Neural cell (in vitro differentiated cells): Measurements from ENCODE around the gene SUSD6. TPM values are rescaled to one million over a fixed set of nuclear protein-coding genes. Genes with fewer than 3 reads are reported as not detected.

ENCODE experiments used
- H2AFZ ChIP-seq: fragments of 200-600, 300-800 bp; sonication (generic), shearing (Covaris generic); 2 replicates; pipeline ENCODE4 v1.6.0; 2014; ENCODE audit warnings: low read depth, mild to moderate bottlenecking, antibody characterized with exemption, low read length, moderate library complexity
- H3F3A ChIP-seq: fragments of 200-600 bp; shearing (Covaris generic); 2 replicates; pipeline ENCODE4 v1.6.1; 2016; ENCODE audit warnings: mild to moderate bottlenecking, moderate library complexity, mixed read lengths, antibody characterized with exemption, low read length; ENCODE audit not compliant: insufficient read depth, poor library complexity, severe bottlenecking
- H3K27ac ChIP-seq: fragments of 200-600, 300-800 bp; sonication (generic), shearing (Covaris generic); 2 replicates; pipeline ENCODE4 v1.5.1; 2014; ENCODE audit warnings: mild to moderate bottlenecking, low read length, moderate library complexity
- H3K27me3 ChIP-seq: fragments of 300-800, 200-600 bp; sonication (generic), shearing (Covaris generic); 2 replicates; pipeline ENCODE4 v1.6.0; 2014; ENCODE audit warnings: mild to moderate bottlenecking, low read depth, low read length, moderate library complexity; ENCODE audit not compliant: insufficient read depth
- H3K36me3 ChIP-seq: fragments of 300-800, 200-600 bp; sonication (generic), shearing (Covaris generic); 2 replicates; pipeline ENCODE4 v1.5.1; 2014; ENCODE audit warnings: mild to moderate bottlenecking, antibody characterized with exemption, low read length, moderate library complexity; ENCODE audit not compliant: insufficient read depth
- H3K4me2 ChIP-seq: fragments of 300-800, 200-600 bp; sonication (generic), shearing (Covaris generic); 2 replicates; pipeline ENCODE4 v1.6.0; 2014; ENCODE audit warnings: mild to moderate bottlenecking, low read length
- H3K4me3 ChIP-seq: fragments of 300-800, 200-600 bp; sonication (generic), shearing (Covaris generic); 2 replicates; pipeline ENCODE4 v1.5.1; 2014; ENCODE audit warnings: mild to moderate bottlenecking, low read length, moderate library complexity
- H3K79me2 ChIP-seq: fragments of 200-600 bp; shearing (Covaris generic); replicated peaks from 2 replicates; pipeline ENCODE4 v1.6.0; 2014; ENCODE audit warnings: mild to moderate bottlenecking, low read length, moderate library complexity; ENCODE audit not compliant: insufficient read depth
- H3K9ac ChIP-seq: fragments of 300-800, 200-600 bp; sonication (generic), shearing (Covaris generic); 2 replicates; pipeline ENCODE4 v1.6.1; 2016; ENCODE audit warnings: mild to moderate bottlenecking, low read length, mixed read lengths
- H3K9me2 ChIP-seq: fragments of 200-600 bp; shearing (Covaris generic); 2 replicates; pipeline ENCODE4 v1.6.1; 2016; ENCODE audit warnings: mild to moderate bottlenecking, low read length, mixed read lengths; ENCODE audit not compliant: insufficient read depth
- H3K9me3 ChIP-seq: fragments of 200-600, 300-800 bp; sonication (generic), shearing (Covaris generic); 2 replicates; pipeline ENCODE4 v1.6.1; 2016; ENCODE audit warnings: mild to moderate bottlenecking, mixed run types, low read length, moderate library complexity, mixed read lengths
- H4K20me1 ChIP-seq: fragments of 200-600 bp; shearing (Covaris generic); 2 replicates; pipeline ENCODE4 v1.6.1; 2016; ENCODE audit warnings: mild to moderate bottlenecking, mixed run types; ENCODE audit not compliant: insufficient read depth
- CTCF ChIP-seq: fragments of 450-650 bp; IDR thresholded peaks from 2 replicates; pipeline ENCODE4 v1.5.1; 2014; ENCODE audit warnings: antibody characterized with exemption, mild to moderate bottlenecking, moderate library complexity; ENCODE audit not compliant: poor library complexity, severe bottlenecking
- EP300 ChIP-seq: fragments of 450-650 bp; conservative IDR thresholded peaks from 2 replicates; pipeline ENCODE4 v1.6.1; 2014; ENCODE audit warnings: antibody characterized with exemption, mild to moderate bottlenecking, moderate library complexity; ENCODE audit not compliant: poor library complexity, severe bottlenecking
- EZH2 ChIP-seq: fragments of 200-600, 300-800 bp; shearing (Covaris generic), sonication (generic); IDR thresholded peaks from 2 replicates; pipeline ENCODE4 v1.6.1; 2014; ENCODE audit warnings: antibody characterized with exemption, low read length, borderline replicate concordance, mild to moderate bottlenecking; ENCODE audit not compliant: insufficient read depth, poor library complexity, severe bottlenecking
- MXI1 ChIP-seq: fragments of 450-650 bp; conservative IDR thresholded peaks from 2 replicates; pipeline ENCODE4 v1.6.1; 2014; ENCODE audit warnings: antibody characterized with exemption, mild to moderate bottlenecking; ENCODE audit not compliant: poor library complexity, severe bottlenecking
- POLR2AphosphoS5 ChIP-seq: IDR thresholded peaks from 2 replicates; pipeline ENCODE4 v1.6.1; 2012
- RAD21 ChIP-seq: fragments of 450-650 bp; conservative IDR thresholded peaks from 2 replicates; pipeline ENCODE4 v1.6.1; 2014; ENCODE audit warnings: antibody characterized with exemption, mild to moderate bottlenecking, moderate library complexity
- REST ChIP-seq: IDR thresholded peaks from 2 replicates; pipeline ENCODE4 v1.6.1; 2012; ENCODE audit warnings: borderline replicate concordance
- SMC3 ChIP-seq: fragments of 450-650 bp; conservative IDR thresholded peaks from 2 replicates; pipeline ENCODE4 v1.6.1; 2014; ENCODE audit warnings: antibody characterized with exemption, mild to moderate bottlenecking, moderate library complexity; ENCODE audit not compliant: poor library complexity
- TAF1 ChIP-seq: IDR thresholded peaks from 2 replicates; pipeline ENCODE4 v1.6.1; 2012; ENCODE audit warnings: low read depth
- polyA plus RNA-seq: library from polyadenylated mRNA; depleted of rRNA; stranded (reverse); fragments of >200 nt; gene quantifications from 2 replicates; pipeline ENCODE4 v1.2.3, GENCODE V29; 2014

SUSD6 gene
- polyA plus RNA-seq, 1 donor from 2014 or later: 5.1 TPM

- Histone ChIP-seq H3K4me2 (no peak overlapping the region), H3K9ac (no peak overlapping the region), H3K4me3 (no peak overlapping the region), H3K27ac (no peak overlapping the region), H4K20me1 (no peaks in the 10 kb centered on the region), H3K9me3 (no peaks in the 10 kb centered on the region), H2AFZ (no peak overlapping the region), H3K36me3 (no peaks in the 10 kb centered on the region), H3F3A (no peaks in the 10 kb centered on the region), H3K79me2 (peaks cover 11% of the 10 kb centered on the region), H3K9me2 (no peaks in the 10 kb centered on the region), H3K27me3 (no peaks in the 10 kb centered on the region)
- TF ChIP-seq CTCF: no peak
- no peak for TF ChIP-seq REST
- TF ChIP-seq POLR2AphosphoS5: no peak
- TF ChIP-seq EP300: no peak
- no peak for TF ChIP-seq RAD21
- TF ChIP-seq EZH2: no peak
- no peak for TF ChIP-seq MXI1
- no peak for TF ChIP-seq TAF1
- no peak for TF ChIP-seq SMC3
Measured at GRCh38 chr14:69671365-69672030, 60.1 kb downstream of the SUSD6 start.

DNA sequence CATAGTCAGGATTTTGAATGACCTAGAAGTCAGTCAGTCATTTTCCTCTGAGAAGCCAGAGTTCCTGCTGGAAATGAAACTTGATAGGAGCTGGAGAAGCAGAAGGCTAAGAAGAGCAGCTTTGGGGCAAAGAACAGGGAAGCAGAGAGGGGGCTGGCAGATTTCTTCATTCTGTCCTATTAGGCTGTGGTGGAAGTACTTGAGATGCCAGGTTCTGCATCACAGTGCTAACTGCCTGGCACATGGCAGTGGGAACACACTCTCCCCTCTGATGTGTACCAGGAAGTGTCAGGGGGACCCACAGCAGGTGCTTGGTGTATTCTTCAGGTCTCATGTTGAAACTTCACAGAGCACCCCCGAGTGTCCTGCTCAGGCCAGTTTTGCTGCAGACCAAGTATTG lies 61.0 kb downstream of the SUSD6 start:
- Histone ChIP-seq H3K9me2 (no peaks in the 10 kb centered on the region), H3K9ac (no peak overlapping the region), H2AFZ (no peak overlapping the region), H4K20me1 (no peaks in the 10 kb centered on the region), H3F3A (no peaks in the 10 kb centered on the region), H3K27me3 (no peaks in the 10 kb centered on the region), H3K9me3 (no peaks in the 10 kb centered on the region), H3K79me2 (peaks cover 11% of the 10 kb centered on the region), H3K27ac (no peak overlapping the region), H3K4me3 (no peak overlapping the region), H3K36me3 (no peaks in the 10 kb centered on the region), H3K4me2 (no peak overlapping the region)
- TF ChIP-seq MXI1: no peak
- TF ChIP-seq TAF1: no peak
- no peak for TF ChIP-seq REST
- TF ChIP-seq CTCF: no peak
